HCT116 (cell line): Measurements from ENCODE around the gene F13A1. TPM values are rescaled to one million over a fixed set of nuclear protein-coding genes. Genes with fewer than 3 reads are reported as not detected.

Experiments used
- ATAC-seq: fragments of 200-7000 bp; cut with Tn5 transposase; 2 replicates; pipeline ENCODE4 v1.9.1; 2020; ENCODE audit warnings: mild to moderate bottlenecking, moderate library complexity
- BruUV-seq: library from RNA; stranded (reverse); fragments of 400-500 nt; replicated peaks from 2 replicates; lab custom pipeline; 2021; lab: Mats Ljungman, UMichigan
- CTCF ChIA-PET: fragments of 300-600 bp; sonication (Branson Sonifier 250); formaldehyde crosslinking; loops from one replicate; lab custom pipeline; 2021; ENCODE audit warnings: antibody characterized with exemption; lab: Charles Lee
- POLR2A ChIA-PET: fragments of 300-600, 350-600 bp; sonication (Branson Sonifier 250); formaldehyde crosslinking; loops from one replicate; lab custom pipeline; 2021; ENCODE audit warnings: antibody characterized with exemption; lab: Charles Lee
- RAD21 ChIA-PET, 2 experiments: fragments of 300-600 bp; sonication (Branson Sonifier 250); formaldehyde crosslinking; loops; one replicate each; lab custom pipeline; 2023; ENCODE audit warnings: low total read pairs in 2 of 2; ENCODE audit not compliant: uncharacterized antibody in 2 of 2, unreplicated experiment in 2 of 2, low non-redundant PET in 1 of 2; lab: Charles Lee
- DNase-seq: peaks from one replicate; pipeline ENCODE4 v3.0.0-alpha.2; 2010; ENCODE audit warnings: low read depth, low spot score
- H2AFZ ChIP-seq: fragments of 200-600 bp; shearing (Covaris generic), sonication (generic); 2 replicates; pipeline ENCODE4 v1.6.1; 2017; ENCODE audit warnings: low read depth, mixed run types, mixed read lengths, antibody characterized with exemption, low read length; ENCODE audit not compliant: poor library complexity, severe bottlenecking
- H3K27ac ChIP-seq: 2 replicates; pipeline ENCODE4 v1.5.1; 2012; ENCODE audit warnings: low read depth, low read length
- H3K27me3 ChIP-seq: fragments of 200-600 bp; sonication (generic); 2 replicates; pipeline ENCODE4 v1.6.1; 2016; ENCODE audit warnings: mixed run types, low read length, mixed read lengths; ENCODE audit not compliant: insufficient read depth
- H3K36me3 ChIP-seq, 2 experiments: fragments of 200-500 bp in 1 of 2; fragments of 200-600 bp in 1 of 2; sonication (Bioruptor generic) in 1 of 2; sonication (generic) in 1 of 2; 2 replicates each; pipeline versions ENCODE4 v1.5.1 to v1.6.1; 2014 to 2016; ENCODE audit warnings: low read length in 2 of 2, inconsistent platforms in 1 of 2, mixed read lengths in 1 of 2, mixed run types in 1 of 2; ENCODE audit not compliant: insufficient read depth in 2 of 2, control insufficient read depth in 1 of 2
- H3K4me1 ChIP-seq, 2 experiments: fragments of 200-600 bp in 1 of 2; sonication (generic) in 1 of 2; 2 replicates each; pipeline versions ENCODE4 v1.5.1 to v1.6.1; 2012 to 2017; ENCODE audit warnings: low read length in 2 of 2, inconsistent platforms in 1 of 2, mild to moderate bottlenecking in 1 of 2, mixed read lengths in 1 of 2, mixed run types in 1 of 2, moderate library complexity in 1 of 2; ENCODE audit not compliant: insufficient read depth in 2 of 2, control insufficient read depth in 1 of 2
- H3K4me2 ChIP-seq: fragments of 200-600 bp; sonication (generic); 2 replicates; pipeline ENCODE4 v1.6.1; 2017; ENCODE audit warnings: mixed run types, low read length, mixed read lengths
- H3K4me3 ChIP-seq, 2 experiments: fragments of 200-600 bp in 1 of 2; sonication (generic) in 1 of 2; replicated peaks in 1 of 2; 2 replicates each; pipeline ENCODE4 v1.5.1; 2011 to 2016; ENCODE audit warnings: low read length in 2 of 2, control low read depth in 1 of 2, low read depth in 1 of 2, mild to moderate bottlenecking in 1 of 2, mixed read lengths in 1 of 2, mixed run types in 1 of 2
- H3K79me2 ChIP-seq: fragments of 200-600 bp; sonication (generic); 2 replicates; pipeline ENCODE4 v1.6.1; 2017; ENCODE audit warnings: mild to moderate bottlenecking, mixed run types, low read length, moderate library complexity, mixed read lengths; ENCODE audit not compliant: insufficient read depth
- H3K9ac ChIP-seq: fragments of 200-600 bp; sonication (generic); 2 replicates; pipeline ENCODE4 v1.6.1; 2016; ENCODE audit warnings: low read length, mixed read lengths
- H3K9me2 ChIP-seq: fragments of 200-600 bp; sonication (generic), shearing (Covaris generic); 2 replicates; pipeline ENCODE4 v1.6.1; 2017; ENCODE audit warnings: mixed run types, mild to moderate bottlenecking, moderate library complexity; ENCODE audit not compliant: insufficient read depth
- H3K9me3 ChIP-seq, 2 experiments: fragments of 200-500 bp in 1 of 2; fragments of 200-600 bp in 1 of 2; sonication (Bioruptor generic) in 1 of 2; sonication (generic) in 1 of 2; 2 replicates each; pipeline ENCODE4 v1.6.1; 2014 to 2017; ENCODE audit warnings: low read length in 2 of 2, mixed read lengths in 2 of 2, inconsistent platforms in 1 of 2, low read depth in 1 of 2, mild to moderate bottlenecking in 1 of 2, mixed run types in 1 of 2, moderate library complexity in 1 of 2; ENCODE audit not compliant: control insufficient read depth in 1 of 2, insufficient read depth in 1 of 2
- H4K20me1 ChIP-seq: fragments of 200-600 bp; sonication (generic), shearing (Covaris generic); 2 replicates; pipeline ENCODE4 v1.6.1; 2017; ENCODE audit warnings: mixed run types, mild to moderate bottlenecking, moderate library complexity; ENCODE audit not compliant: insufficient read depth
- ATF3 ChIP-seq: IDR thresholded peaks from 2 replicates; pipeline ENCODE4 v1.6.1; 2012
- CBX3 ChIP-seq: IDR thresholded peaks from 2 replicates; pipeline ENCODE4 v1.6.1; 2012; ENCODE audit warnings: low read depth
- CEBPB ChIP-seq: IDR thresholded peaks from 2 replicates; pipeline ENCODE4 v1.6.1; 2012; ENCODE audit warnings: low read depth
- ELF1 ChIP-seq: IDR thresholded peaks from 2 replicates; pipeline ENCODE4 v1.6.1; 2012; ENCODE audit warnings: low read depth, borderline replicate concordance
- EZH2phosphoT487 ChIP-seq: fragments of 200-600 bp; IDR thresholded peaks from 2 replicates; pipeline ENCODE4 v1.6.1; 2018; ENCODE audit warnings: antibody characterized with exemption, borderline replicate concordance
- FOSL1 ChIP-seq: IDR thresholded peaks from 2 replicates; pipeline ENCODE4 v1.6.1; 2012; ENCODE audit warnings: low read depth
- POLR2A ChIP-seq: IDR thresholded peaks from 2 replicates; pipeline ENCODE4 v1.7.0; 2011; ENCODE audit warnings: borderline replicate concordance; ENCODE audit not compliant: insufficient read depth, insufficient read length; ENCODE audit errors: extremely low read depth
- POLR2AphosphoS5 ChIP-seq: IDR thresholded peaks from 2 replicates; pipeline ENCODE4 v1.6.1; 2011; ENCODE audit warnings: mild to moderate bottlenecking, low read depth, low read length, moderate library complexity
- REST ChIP-seq: IDR thresholded peaks from 2 replicates; pipeline ENCODE4 v1.6.1; 2012; ENCODE audit warnings: low read depth
- SRF ChIP-seq: IDR thresholded peaks from 2 replicates; pipeline ENCODE4 v1.6.1; 2012; ENCODE audit warnings: low read depth
- TCF7L2 ChIP-seq: IDR thresholded peaks from 2 replicates; pipeline ENCODE4 v1.7.0; 2011; ENCODE audit warnings: borderline replicate concordance, inconsistent platforms; ENCODE audit not compliant: insufficient read depth, insufficient read length; ENCODE audit errors: extremely low read depth
- ZBTB33 ChIP-seq: IDR thresholded peaks from 2 replicates; pipeline ENCODE4 v1.6.1; 2011; ENCODE audit warnings: mild to moderate bottlenecking, low read length, moderate library complexity; ENCODE audit not compliant: insufficient replicate concordance; ENCODE audit errors: extremely low read depth
- ZNF274 ChIP-seq: fragments of 200-500 bp; sonication (Bioruptor generic); IDR thresholded peaks from 2 replicates; pipeline ENCODE4 v1.6.1; 2014; ENCODE audit warnings: mild to moderate bottlenecking, low read depth, low read length, inconsistent platforms
- intact Hi-C: fragments of 100-400 bp; cut with micrococcal nuclease; formaldehyde crosslinking; loops from 2 replicates; pipeline ENCODE4 v1.10.0; 2022
- total RNA-seq: library from RNA; stranded (reverse); gene quantifications from one replicate; pipeline ENCODE4 v1.2.1, GENCODE V29; 2021; ENCODE audit not compliant: unreplicated experiment

The F13A1 gene
- total RNA-seq, 1 experiment from 2014 or later: 0.34 TPM

- POLR2A ChIA-PET: no interaction called here
- Histone ChIP-seq H3K4me3 (no peak overlapping the region), H3K9me2 (no peaks in the 10 kb centered on the region), H3K4me2 (no peak overlapping the region), H3K9ac (no peak overlapping the region), H3K79me2 (no peaks in the 10 kb centered on the region), H3K9me3 (no peaks in the 10 kb centered on the region), H3K4me1 (no peaks in the 10 kb centered on the region), H4K20me1 (no peaks in the 10 kb centered on the region), H3K27ac (no peak overlapping the region), H3K36me3 (no peaks in the 10 kb centered on the region), H2AFZ (no peak overlapping the region), H3K27me3 (peaks cover 21% of the 10 kb centered on the region)
- RAD21 ChIA-PET: no interaction called here
- DNase-seq: no peak
- BruUV-seq: no TSS peak
- TF ChIP-seq ZNF274: no peak
- no peak for TF ChIP-seq REST
- no peak for TF ChIP-seq POLR2A
- TF ChIP-seq ATF3: no peak
- TF ChIP-seq CBX3: no peak
- TF ChIP-seq ZBTB33: no peak
- no peak for TF ChIP-seq FOSL1
- no peak for TF ChIP-seq TCF7L2
- TF ChIP-seq POLR2AphosphoS5: no peak
- no peak for TF ChIP-seq ELF1
- no peak for TF ChIP-seq SRF
- TF ChIP-seq EZH2phosphoT487: no peak
- no peak for TF ChIP-seq CEBPB
- CTCF ChIA-PET: no interaction called here
- no peak for ATAC-seq
- intact Hi-C loops: no loop called here
Observed at GRCh38 chr6:6246544-6246943, 73.9 kb downstream of the F13A1 start.
